Endothelial cell of umbilical vein (primary cell): Measurements from ENCODE around the gene FNDC1. TPM values are rescaled to one million over a fixed set of nuclear protein-coding genes. Genes with fewer than 3 reads are reported as not detected.

Source experiments
- BruUV-seq: library from RNA; stranded (reverse); fragments of 400-500 nt; replicated peaks from 2 replicates; lab custom pipeline; 2021; lab: Mats Ljungman, UMichigan
- CTCF ChIA-PET: fragments of 300-600, 350-600 bp; sonication (Branson Sonifier 250); formaldehyde crosslinking; loops from one replicate; lab custom pipeline; 2021; ENCODE audit warnings: antibody characterized with exemption, inconsistent platforms; lab: Charles Lee
- POLR2A ChIA-PET: fragments of 300-600, 350-600 bp; sonication (Branson Sonifier 250); formaldehyde crosslinking; loops from one replicate; lab custom pipeline; 2021; ENCODE audit warnings: antibody characterized with exemption, inconsistent platforms; lab: Charles Lee
- DNase-seq: peaks from one replicate; pipeline ENCODE4 v3.0.0-alpha.2; 2011; ENCODE audit warnings: low read depth, low spot score
- FAIRE-seq: peaks from 2 replicates; lab custom pipeline; 2011; peaks lifted over from hg19 to GRCh38; lab: Jason Lieb, UNC
- H2AFZ ChIP-seq: 2 replicates; pipeline ENCODE4 v1.6.0; 2012; ENCODE audit warnings: low read depth, low read length, control low read depth, inconsistent platforms
- H3K27ac ChIP-seq: 2 replicates; pipeline ENCODE4 v1.5.1; 2011; ENCODE audit warnings: low read depth, mild to moderate bottlenecking, control low read depth, low read length, moderate library complexity; ENCODE audit not compliant: insufficient read depth
- H3K27me3 ChIP-seq, 2 experiments: 2 replicates each; pipeline versions ENCODE4 v1.6.0 to v1.6.1; 2011; ENCODE audit warnings: low read length in 2 of 2, mixed read lengths in 1 of 2; ENCODE audit not compliant: control insufficient read depth in 2 of 2, insufficient read depth in 2 of 2
- H3K36me3 ChIP-seq, 2 experiments: 2 replicates in 1 of 2; 3 replicates in 1 of 2; pipeline ENCODE4 v1.5.1; 2011; ENCODE audit warnings: low read length in 2 of 2, mild to moderate bottlenecking in 1 of 2, moderate library complexity in 1 of 2; ENCODE audit not compliant: control insufficient read depth in 2 of 2, insufficient read depth in 2 of 2; ENCODE audit errors: extremely low read depth in 1 of 2
- H3K4me1 ChIP-seq: 3 replicates; pipeline ENCODE4 v1.5.1; 2011; ENCODE audit warnings: mild to moderate bottlenecking, low read length; ENCODE audit not compliant: control insufficient read depth, insufficient read depth; ENCODE audit errors: extremely low read depth
- H3K4me2 ChIP-seq: 2 replicates; pipeline ENCODE4 v1.6.1; 2011; ENCODE audit warnings: low read length, control low read depth, mixed read lengths; ENCODE audit not compliant: insufficient read depth
- H3K4me3 ChIP-seq, 3 experiments: fragments of 200-600 bp in 1 of 3; sonication (generic), shearing (Covaris generic) in 1 of 3; replicated peaks in 1 of 3; 2 replicates each; pipeline ENCODE4 v1.5.1; 2011 to 2016; ENCODE audit warnings: control low read depth in 3 of 3, low read length in 3 of 3, mild to moderate bottlenecking in 2 of 3, inconsistent platforms in 1 of 3, low read depth in 1 of 3, moderate library complexity in 1 of 3; ENCODE audit not compliant: insufficient read depth in 1 of 3
- H3K79me2 ChIP-seq: 2 replicates; pipeline ENCODE4 v1.6.0; 2012; ENCODE audit warnings: low read length, inconsistent platforms; ENCODE audit not compliant: control insufficient read depth, insufficient read depth
- H3K9ac ChIP-seq: replicated peaks from 2 replicates; pipeline ENCODE3; 2011; ENCODE audit warnings: low read length, control low read depth; ENCODE audit not compliant: insufficient read depth; ENCODE audit errors: extremely low read depth
- H3K9me1 ChIP-seq: replicated peaks from 3 replicates; pipeline ENCODE4 v1.6.0; 2011; ENCODE audit warnings: mild to moderate bottlenecking, low read length; ENCODE audit not compliant: control insufficient read depth, insufficient read depth; ENCODE audit errors: extremely low read depth
- H3K9me3 ChIP-seq: replicated peaks from 2 replicates; pipeline ENCODE4 v1.5.1; 2012; ENCODE audit warnings: low read length, inconsistent platforms; ENCODE audit not compliant: control insufficient read depth, insufficient read depth
- H4K20me1 ChIP-seq: replicated peaks from 2 replicates; pipeline ENCODE3; 2011; ENCODE audit warnings: mild to moderate bottlenecking, low read length; ENCODE audit not compliant: control insufficient read depth, insufficient read depth; ENCODE audit errors: extremely low read depth
- CTCF ChIP-seq, 2 donors: IDR thresholded peaks; 1 replicate in 1 of 2; 2 replicates in 1 of 2; pipeline ENCODE4 v1.5.1; 2011; ENCODE audit warnings: low read length in 2 of 2, mild to moderate bottlenecking in 2 of 2, moderate library complexity in 2 of 2, control low read depth in 1 of 2, inconsistent platforms in 1 of 2, low read depth in 1 of 2; ENCODE audit not compliant: insufficient read depth in 1 of 2; ENCODE audit errors: extremely low read depth in 1 of 2
- EZH2 ChIP-seq: IDR thresholded peaks from 2 replicates; pipeline ENCODE4 v1.6.1; 2012; ENCODE audit warnings: borderline replicate concordance, low read depth, mild to moderate bottlenecking, moderate library complexity, low read length, inconsistent platforms; ENCODE audit not compliant: severe bottlenecking
- FOS ChIP-seq: IDR thresholded peaks from 2 replicates; pipeline ENCODE4 v1.6.1; 2011; ENCODE audit warnings: mild to moderate bottlenecking, low read length, moderate library complexity, borderline replicate concordance; ENCODE audit not compliant: insufficient read depth
- GATA2 ChIP-seq: IDR thresholded peaks from 2 replicates; pipeline ENCODE4 v1.7.0; 2011; ENCODE audit warnings: low read depth, mild to moderate bottlenecking, moderate library complexity, mixed read lengths, low read length; ENCODE audit not compliant: insufficient read length, insufficient read depth
- JUN ChIP-seq: IDR thresholded peaks from 2 replicates; pipeline ENCODE4 v1.6.1; 2011; ENCODE audit warnings: borderline replicate concordance, low read depth; ENCODE audit not compliant: insufficient read length, insufficient read depth
- MAX ChIP-seq: IDR thresholded peaks from 2 replicates; pipeline ENCODE4 v1.6.1; 2011; ENCODE audit not compliant: insufficient read depth, insufficient read length
- MYC ChIP-seq: IDR thresholded peaks from one replicate; pipeline ENCODE4 v1.6.1; 2011; ENCODE audit warnings: mild to moderate bottlenecking, low read depth, low read length
- POLR2A ChIP-seq: IDR thresholded peaks from 2 replicates; pipeline ENCODE4 v1.6.1; 2012; ENCODE audit warnings: low read depth, mild to moderate bottlenecking, control low read depth, low read length
- POLR2AphosphoS5 ChIP-seq: IDR thresholded peaks from 2 replicates; pipeline ENCODE4 v1.6.1; 2012; ENCODE audit warnings: low read depth, mild to moderate bottlenecking, control low read depth, low read length, moderate library complexity; ENCODE audit not compliant: insufficient read depth
- dilution Hi-C: fragments of 300-500 bp; cut with MboI; formaldehyde crosslinking; loops from one replicate; pipeline ENCODE4 v1.15.0; 2019; ENCODE audit warnings: low sequenced_read_pairs; ENCODE audit not compliant: extremely low pct_ligation_motif_present
- intact Hi-C: fragments of 100-400 bp; cut with micrococcal nuclease; formaldehyde crosslinking; loops from one replicate; pipeline ENCODE4 v1.10.0; 2022
- polyA plus RNA-seq, 4 experiments: library from polyadenylated mRNA; depleted of rRNA in 3 of 4; stranded (reverse) in 3 of 4; unstranded in 1 of 4; fragments of >200 nt; gene quantifications; 2 replicates each; pipeline versions ENCODE4 v1.2.1 to v1.2.3, GENCODE V29; 2011 to 2012; ENCODE audit warnings: missing spikeins in 1 of 4
- total RNA-seq: library from RNA; stranded (reverse); gene quantifications from 2 replicates; pipeline ENCODE4 v1.2.3, GENCODE V29; 2021

FNDC1 gene
- total and polyA plus RNA-seq, 2 donors (not counting 3 experiments of a cell fraction or from before 2014, with no cell fraction given): 0.04 TPM; not detected in 1

- ChIA-PET POLR2A (no interaction called here), CTCF (interaction anchor here (1.0 kb wide), 1 partner anchor 8 kb away, joined by 3 read pairs; no protein-coding TSS in a partner anchor)
- no peak overlapping the region for H3K27ac ChIP-seq
- no peaks in the 10 kb centered on the region for H4K20me1 ChIP-seq
- H3K4me3 ChIP-seq: no peak overlapping the region
- H3K4me1 ChIP-seq: no peaks in the 10 kb centered on the region
- no peaks in the 10 kb centered on the region for H3K27me3 ChIP-seq
- TF ChIP-seq JUN (no peak), POLR2AphosphoS5 (no peak), CTCF (IDR thresholded peaks at IDR 0.05; ENCODE audit: extremely low read depth in 1 of 2, insufficient read depth in 1 of 2, low read depth in 1 of 2, low read length in 2 of 2) (no peak), MYC (no peak), MAX (no peak), GATA2 (no peak), POLR2A (no peak), EZH2 (no peak), FOS (no peak)
- no peak for FAIRE-seq
- H3K9ac ChIP-seq: no peak overlapping the region
- no peak for DNase-seq
- dilution Hi-C loops: no loop called here
- H3K4me2 ChIP-seq: no peak overlapping the region
- no peaks in the 10 kb centered on the region for H3K9me1 ChIP-seq
- H3K79me2 ChIP-seq: no peaks in the 10 kb centered on the region
- no peak overlapping the region for H2AFZ ChIP-seq
- no peaks in the 10 kb centered on the region for H3K9me3 ChIP-seq
- intact Hi-C loops: loop anchor here (5.0 kb wide), 1 partner anchor 700 kb away; no protein-coding TSS in a partner anchor
- no TSS peak for BruUV-seq
- no peaks in the 10 kb centered on the region for H3K36me3 ChIP-seq
These were observed 42.8 kb downstream of the FNDC1 start for GRCh38 chr6:159212028-159212427.
